Measurements from ENCODE around the gene MS4A1. TPM values are rescaled to one million over a fixed set of nuclear protein-coding genes. Genes with fewer than 3 reads are reported as not detected.

MS4A1 gene
- total RNA-seq, 2 experiments from 2014 or later, result 7.1 to 7.3 TPM

GRCh38 chr11:60515144-60515855 is 59.7 kb downstream of the MS4A1 start, which contains the start of gene MS4A13:
Gene MS4A13, plus strand, starts transcription at chr11:60515392. Its CDS starts 2,692 bp downstream, at chr11:60518084.
- Mint-ChIP-seq H3K27me3 (peaks cover 34% of the 10 kb centered on the region), H3K9me3 (peaks cover 1% of the 10 kb centered on the region), H3K4me1 (no peaks in the 10 kb centered on the region), H3K36me3 (no peaks in the 10 kb centered on the region), H3K4me3 (no peak within 1 kb of the TSS), H3K27ac (no peak within 1 kb of the TSS)
- no peak for DNase-seq

Other genes starting within 250 kb of the MS4A1 start
- gene MS4A4E, start 212.7 kb upstream of the MS4A1 start, total RNA-seq, result not detected
- gene MS4A4A, start 175.2 kb upstream of the MS4A1 start, total RNA-seq, result not detected
- not detected for gene MS4A6E, start 128.6 kb upstream of the MS4A1 start, total RNA-seq
- gene MS4A7, start 77.3 kb upstream of the MS4A1 start, total RNA-seq, result under 1 TPM in 1 of 2 experiments, not detected in 1; 0.41 TPM
- gene MS4A14, start 59.4 kb upstream of the MS4A1 start, total RNA-seq, result not detected
- not detected for gene MS4A5, start 26.3 kb upstream of the MS4A1 start, total RNA-seq
- not detected for gene MS4A12, start 36.9 kb downstream of the MS4A1 start, total RNA-seq
- gene MS4A13, start 59.5 kb downstream of the MS4A1 start, total RNA-seq, result not detected
- not detected for gene MS4A8, start 243.8 kb downstream of the MS4A1 start, total RNA-seq

Data from activated naive CD8-positive, alpha-beta T cell treated with anti-CD3 and anti-CD28 coated beads for 36 hours (primary cell).